Measurements from ENCODE around the gene BCOR.

The BCOR gene

DNA sequence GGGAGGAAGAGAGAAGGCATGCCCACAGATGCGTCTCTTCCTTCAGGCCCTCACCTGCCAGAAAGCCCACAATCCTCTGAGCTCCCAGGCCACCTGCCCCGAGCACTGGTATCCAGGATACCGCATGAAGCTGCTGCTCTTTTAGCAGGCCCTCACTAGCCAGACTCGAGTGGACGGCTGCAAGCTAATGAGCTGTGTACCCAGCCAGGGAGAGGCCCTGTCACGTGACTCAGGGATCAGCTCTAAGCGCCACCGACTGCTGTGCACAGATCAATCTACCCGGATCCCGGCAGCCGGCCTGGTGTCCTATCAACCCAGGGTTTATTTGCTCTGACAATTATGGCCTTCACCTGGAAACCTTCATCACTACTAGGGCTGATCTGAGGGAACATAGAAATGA, 39.0 kb downstream of the BCOR start:
- Histone ChIP-seq H3K27ac (ENCODE audit: low read length) (no peak overlapping the region), H3K79me2 (ENCODE audit: insufficient read depth, low read length) (peaks cover 1% of the 10 kb centered on the region), H3K9me3 (ENCODE audit: insufficient read depth, low read length, severe bottlenecking) (peaks cover 4% of the 10 kb centered on the region), H3K9ac (ENCODE audit: low read depth, low read length) (no peak overlapping the region), H2AFZ (ENCODE audit: low read depth, low read length) (no peak overlapping the region), H3K36me3 (ENCODE audit: insufficient read depth, low read length) (peaks cover 99% of the 10 kb centered on the region), H3K4me2 (ENCODE audit: insufficient read depth, low read length) (no peak overlapping the region), H3K4me3 (ENCODE audit: low read depth in 1 of 2, low read length in 2 of 2) (no peak overlapping the region), H4K20me1 (ENCODE audit: insufficient read depth, low read length) (peaks cover 6% of the 10 kb centered on the region; the same call in 1 of the 2 replicates), H3K4me1 (ENCODE audit: insufficient read depth, low read length) (no peaks in the 10 kb centered on the region), H3K27me3 (ENCODE audit: insufficient read depth, low read length, poor library complexity) (no peaks in the 10 kb centered on the region)
- ATAC-seq (ENCODE audit: insufficient read depth, low read depth) (no peak), DNase-seq (no peak)
- TF ChIP-seq EZH2 (IDR thresholded peaks at IDR 0.05; ENCODE audit: borderline replicate concordance, low read depth, low read length, severe bottlenecking), result no peak
- TF ChIP-seq, protein P1, sequence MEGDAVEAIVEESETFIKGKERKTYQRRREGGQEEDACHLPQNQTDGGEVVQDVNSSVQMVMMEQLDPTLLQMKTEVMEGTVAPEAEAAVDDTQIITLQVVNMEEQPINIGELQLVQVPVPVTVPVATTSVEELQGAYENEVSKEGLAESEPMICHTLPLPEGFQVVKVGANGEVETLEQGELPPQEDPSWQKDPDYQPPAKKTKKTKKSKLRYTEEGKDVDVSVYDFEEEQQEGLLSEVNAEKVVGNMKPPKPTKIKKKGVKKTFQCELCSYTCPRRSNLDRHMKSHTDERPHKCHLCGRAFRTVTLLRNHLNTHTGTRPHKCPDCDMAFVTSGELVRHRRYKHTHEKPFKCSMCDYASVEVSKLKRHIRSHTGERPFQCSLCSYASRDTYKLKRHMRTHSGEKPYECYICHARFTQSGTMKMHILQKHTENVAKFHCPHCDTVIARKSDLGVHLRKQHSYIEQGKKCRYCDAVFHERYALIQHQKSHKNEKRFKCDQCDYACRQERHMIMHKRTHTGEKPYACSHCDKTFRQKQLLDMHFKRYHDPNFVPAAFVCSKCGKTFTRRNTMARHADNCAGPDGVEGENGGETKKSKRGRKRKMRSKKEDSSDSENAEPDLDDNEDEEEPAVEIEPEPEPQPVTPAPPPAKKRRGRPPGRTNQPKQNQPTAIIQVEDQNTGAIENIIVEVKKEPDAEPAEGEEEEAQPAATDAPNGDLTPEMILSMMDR (IDR thresholded peaks at IDR 0.05; ENCODE audit: borderline replicate concordance, extremely low read depth, low read length, poor library complexity, severe bottlenecking), result no peak

DNA sequence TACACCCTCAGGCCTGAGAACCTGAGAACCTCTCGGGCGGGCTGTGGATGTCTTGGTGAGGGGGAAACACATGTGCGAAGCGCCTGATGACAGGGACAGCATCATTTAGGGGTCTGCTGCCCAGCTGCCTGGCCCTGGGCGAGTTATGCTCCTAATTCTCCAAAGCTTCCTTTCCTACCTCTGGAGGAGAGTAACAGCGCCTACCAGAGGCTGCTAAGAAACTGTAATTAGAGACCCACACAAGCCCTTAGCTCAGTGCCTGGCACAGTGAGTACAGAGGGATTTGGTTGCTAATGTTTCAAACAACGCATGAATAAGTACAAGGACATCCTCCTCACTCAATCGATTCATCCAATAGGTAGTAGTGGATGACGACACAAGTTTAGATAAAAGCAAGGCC, 40.4 kb downstream of the BCOR start:
- peaks cover 9% of the 10 kb centered on the region for H3K9me3 ChIP-seq (ENCODE audit: insufficient read depth, low read length, severe bottlenecking)
- no peak for TF ChIP-seq EZH2 (IDR thresholded peaks at IDR 0.05; ENCODE audit: borderline replicate concordance, low read depth, low read length, severe bottlenecking)
- TF ChIP-seq, protein P1 (IDR thresholded peaks at IDR 0.05; ENCODE audit: borderline replicate concordance, extremely low read depth, low read length, poor library complexity, severe bottlenecking), result no peak

DNA sequence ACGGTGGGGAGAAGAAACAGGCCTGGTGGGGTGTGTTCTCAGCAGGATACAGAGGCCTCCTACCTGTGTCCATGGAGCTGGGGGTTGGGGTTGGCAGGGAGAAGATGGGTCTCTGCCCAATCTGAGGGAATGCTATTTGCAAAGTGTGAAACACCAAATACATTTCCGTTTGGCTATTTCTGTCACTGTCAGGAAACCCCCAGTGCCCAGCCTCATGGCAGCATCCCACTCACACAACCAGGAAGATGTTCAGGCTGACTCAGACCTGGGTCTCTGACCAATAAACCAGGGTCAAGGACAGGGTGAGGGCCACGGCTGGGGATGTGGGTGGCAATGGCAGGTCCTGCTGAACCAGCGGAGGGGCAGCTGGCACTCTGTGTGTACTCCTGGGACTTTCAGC, 41.3 kb downstream of the BCOR start:
- TF ChIP-seq, protein P1 (IDR thresholded peaks at IDR 0.05; ENCODE audit: borderline replicate concordance, extremely low read depth, low read length, poor library complexity, severe bottlenecking), result no peak
- no peak for TF ChIP-seq EZH2 (IDR thresholded peaks at IDR 0.05; ENCODE audit: borderline replicate concordance, low read depth, low read length, severe bottlenecking)
- peaks cover 16% of the 10 kb centered on the region for H3K9me3 ChIP-seq (ENCODE audit: insufficient read depth, low read length, severe bottlenecking)
- no peak for DNase-seq
- H3K4me3 ChIP-seq (ENCODE audit: low read depth in 1 of 2, low read length in 2 of 2), result no peak overlapping the region
- ATAC-seq (ENCODE audit: insufficient read depth, low read depth), result no peak
- peaks cover 6% of the 10 kb centered on the region; the same call in 1 of the 2 replicates for H4K20me1 ChIP-seq (ENCODE audit: insufficient read depth, low read length)
- H3K9ac ChIP-seq (ENCODE audit: low read depth, low read length), result no peak overlapping the region
- no peaks in the 10 kb centered on the region for H3K27me3 ChIP-seq (ENCODE audit: insufficient read depth, low read length, poor library complexity)
- H3K79me2 ChIP-seq (ENCODE audit: insufficient read depth, low read length), result peaks cover 1% of the 10 kb centered on the region; the same call in 1 of the 2 replicates
- no peak overlapping the region for H2AFZ ChIP-seq (ENCODE audit: low read depth, low read length)
- peaks cover 98% of the 10 kb centered on the region for H3K36me3 ChIP-seq (ENCODE audit: insufficient read depth, low read length)
- no peak overlapping the region for H3K4me2 ChIP-seq (ENCODE audit: insufficient read depth, low read length)
- H3K4me1 ChIP-seq (ENCODE audit: insufficient read depth, low read length), result no peaks in the 10 kb centered on the region
- no peak overlapping the region for H3K27ac ChIP-seq (ENCODE audit: low read length)

More for the DNA sequence above, 40.4 kb downstream of the BCOR start:
- H3K79me2 ChIP-seq (ENCODE audit: insufficient read depth, low read length), result peaks cover 1% of the 10 kb centered on the region
- peaks cover 98% of the 10 kb centered on the region for H3K36me3 ChIP-seq (ENCODE audit: insufficient read depth, low read length)
- H3K27ac ChIP-seq (ENCODE audit: low read length), result no peak overlapping the region
- no peak overlapping the region for H3K9ac ChIP-seq (ENCODE audit: low read depth, low read length)
- ATAC-seq (ENCODE audit: insufficient read depth, low read depth) (no peak), DNase-seq (no peak)
- H3K4me1 ChIP-seq (ENCODE audit: insufficient read depth, low read length), result no peaks in the 10 kb centered on the region
- no peak overlapping the region for H3K4me2 ChIP-seq (ENCODE audit: insufficient read depth, low read length)
- no peak overlapping the region for H3K4me3 ChIP-seq (ENCODE audit: low read depth in 1 of 2, low read length in 2 of 2)
- no peak overlapping the region for H2AFZ ChIP-seq (ENCODE audit: low read depth, low read length)
- peaks cover 6% of the 10 kb centered on the region; the same call in 1 of the 2 replicates for H4K20me1 ChIP-seq (ENCODE audit: insufficient read depth, low read length)
- H3K27me3 ChIP-seq (ENCODE audit: insufficient read depth, low read length, poor library complexity), result no peaks in the 10 kb centered on the region

Measured in DND-41 (cell line).